Lung (tissue), 12 donors: ENCODE measurements around the gene TFDP2. TPM values are rescaled to one million over a fixed set of nuclear protein-coding genes. Genes with fewer than 3 reads are reported as not detected.

Experiments
- ATAC-seq: fragments of 200-7000 bp; cut with Tn5 transposase; one replicate; pipeline ENCODE4 v1.9.1; 2020; ENCODE audit warnings: moderate number of reproducible peaks; ENCODE audit not compliant: insufficient read depth, low FRiP score
- DNase-seq, 3 donors: peaks; one replicate each; pipeline ENCODE4 v3.0.0-alpha.2; 2013 to 2017
- H3K27ac ChIP-seq, 2 donors: one replicate each; pipeline ENCODE4 v1.5.1; 2013; ENCODE audit warnings: mild to moderate bottlenecking in 2 of 2, moderate library complexity in 2 of 2, control low read depth in 1 of 2, inconsistent platforms in 1 of 2, low read depth in 1 of 2, low read length in 1 of 2
- H3K27me3 ChIP-seq, 3 donors: one replicate each; pipeline ENCODE4 v1.5.1; 2013; ENCODE audit warnings: low read length in 2 of 3; ENCODE audit not compliant: control insufficient read depth in 3 of 3, insufficient read depth in 3 of 3
- H3K36me3 ChIP-seq, 4 donors: one replicate each; pipeline ENCODE4 v1.5.1; 2013; ENCODE audit warnings: low read length in 4 of 4, mild to moderate bottlenecking in 1 of 4, moderate library complexity in 1 of 4; ENCODE audit not compliant: control insufficient read depth in 4 of 4, insufficient read depth in 4 of 4
- H3K4me1 ChIP-seq, 5 donors: one replicate each; pipeline ENCODE4 v1.5.1; 2013; ENCODE audit warnings: low read length in 5 of 5, mild to moderate bottlenecking in 2 of 5, moderate library complexity in 1 of 5; ENCODE audit not compliant: control insufficient read depth in 5 of 5, insufficient read depth in 5 of 5
- H3K4me3 ChIP-seq: one replicate; pipeline ENCODE4 v1.5.1; 2013; ENCODE audit warnings: mild to moderate bottlenecking, control low read depth, moderate library complexity
- H3K9ac ChIP-seq, 2 donors: one replicate each; pipeline ENCODE4 v1.5.1; 2013; ENCODE audit warnings: low read length in 2 of 2, control low read depth in 1 of 2; ENCODE audit not compliant: insufficient read depth in 1 of 2
- H3K9me3 ChIP-seq, 4 donors: one replicate each; pipeline ENCODE4 v1.5.1; 2013; ENCODE audit warnings: low read length in 3 of 4, mild to moderate bottlenecking in 1 of 4, moderate library complexity in 1 of 4; ENCODE audit not compliant: control insufficient read depth in 4 of 4, insufficient read depth in 3 of 4
- WGBS, 2 donors: extraction: QIAGEN DNeasy Blood & Tissue Kit; methylation state at CpG; one replicate each; pipeline ENCODE4 v1.1.7; 2013; 5-methylcytosine and 5-hydroxymethylcytosine counted together
- polyA plus RNA-seq, 2 donors: library from polyadenylated mRNA; stranded (reverse); fragments of 200-250 nt; gene quantifications; one replicate each; pipeline ENCODE4 v1.2.1, GENCODE V29; 2013
- total RNA-seq, 2 donors: library from RNA; depleted of rRNA in 1 of 2; stranded (reverse); fragments of >200 nt in 1 of 2; gene quantifications; one replicate each; pipeline ENCODE4 v1.2.1, GENCODE V29; 2014 to 2021
- TF ChIP-seq, protein P1 (sequence below): IDR thresholded peaks from 2 replicates; pipeline ENCODE4 v1.5.1; 2012; ENCODE audit warnings: mild to moderate bottlenecking; ENCODE audit errors: control extremely low read depth, extremely low read depth
- donor health status: control.
- donor health status: control.
- donor health status: Bipolar disorder and iron deficiency.
- donor health status: healthy.
- donor health status: DM: yes; HTN: yes; CAD: no.

The TFDP2 gene
- total and polyA plus RNA-seq, 4 donors: 8.4 to 94.0 (median 17.0) TPM

DNA sequence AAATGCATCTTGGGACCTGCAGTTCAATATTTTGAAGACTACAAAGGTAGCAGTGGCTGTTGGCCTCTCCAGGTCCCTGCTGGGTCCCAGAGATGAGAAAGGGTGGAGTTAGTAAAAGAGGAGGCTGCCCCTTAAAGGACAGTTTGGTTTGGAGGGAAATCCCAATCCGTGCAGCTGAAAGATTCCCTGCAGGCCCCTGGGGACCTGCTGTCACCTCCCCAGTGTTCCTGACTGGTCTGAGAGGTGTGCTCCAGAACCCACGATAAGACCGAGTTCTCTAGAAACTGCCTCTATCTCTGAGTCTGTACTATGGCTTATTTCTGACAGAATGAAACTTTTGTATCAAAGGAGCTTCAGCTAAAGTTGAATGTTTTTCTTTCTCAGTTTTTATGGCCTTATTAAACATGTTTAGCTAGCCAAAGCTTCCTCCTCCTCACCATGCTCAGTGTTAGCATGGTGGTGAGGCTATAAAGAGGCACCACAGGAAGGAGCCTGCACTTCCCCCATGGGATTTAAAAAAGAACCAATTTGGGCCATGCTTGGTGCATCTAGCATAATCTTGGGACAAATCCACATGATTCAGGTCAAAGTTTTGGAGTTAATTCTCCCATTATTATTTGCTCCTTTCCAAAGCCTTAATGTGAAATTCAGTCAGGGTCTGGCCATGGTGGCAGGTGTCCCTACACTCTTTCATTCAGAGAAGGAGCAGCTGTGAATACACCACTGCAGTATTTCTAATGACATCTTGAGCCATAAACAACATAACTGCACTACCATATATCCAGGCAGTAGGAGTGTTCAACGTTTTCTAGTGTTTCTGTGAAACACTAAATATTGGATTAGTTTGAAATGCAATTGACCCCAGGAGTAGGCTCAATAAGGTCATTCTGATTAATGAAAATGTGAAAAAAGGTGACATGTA, 198.5 kb downstream of the TFDP2 start:
- H3K36me3 ChIP-seq: peaks cover 1 to 14% (median 7%) of the 10 kb centered on the region in 4 donors
- TF ChIP-seq, protein P1, sequence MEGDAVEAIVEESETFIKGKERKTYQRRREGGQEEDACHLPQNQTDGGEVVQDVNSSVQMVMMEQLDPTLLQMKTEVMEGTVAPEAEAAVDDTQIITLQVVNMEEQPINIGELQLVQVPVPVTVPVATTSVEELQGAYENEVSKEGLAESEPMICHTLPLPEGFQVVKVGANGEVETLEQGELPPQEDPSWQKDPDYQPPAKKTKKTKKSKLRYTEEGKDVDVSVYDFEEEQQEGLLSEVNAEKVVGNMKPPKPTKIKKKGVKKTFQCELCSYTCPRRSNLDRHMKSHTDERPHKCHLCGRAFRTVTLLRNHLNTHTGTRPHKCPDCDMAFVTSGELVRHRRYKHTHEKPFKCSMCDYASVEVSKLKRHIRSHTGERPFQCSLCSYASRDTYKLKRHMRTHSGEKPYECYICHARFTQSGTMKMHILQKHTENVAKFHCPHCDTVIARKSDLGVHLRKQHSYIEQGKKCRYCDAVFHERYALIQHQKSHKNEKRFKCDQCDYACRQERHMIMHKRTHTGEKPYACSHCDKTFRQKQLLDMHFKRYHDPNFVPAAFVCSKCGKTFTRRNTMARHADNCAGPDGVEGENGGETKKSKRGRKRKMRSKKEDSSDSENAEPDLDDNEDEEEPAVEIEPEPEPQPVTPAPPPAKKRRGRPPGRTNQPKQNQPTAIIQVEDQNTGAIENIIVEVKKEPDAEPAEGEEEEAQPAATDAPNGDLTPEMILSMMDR: no peak
- H3K27me3 ChIP-seq: no peaks in the 10 kb centered on the region
- ATAC-seq (no peak), DNase-seq (no peak)
- H3K4me1 ChIP-seq: peaks cover 0 to 3% (median 0%) of the 10 kb centered on the region in 5 donors
- no peak overlapping the region for H3K9ac ChIP-seq
- H3K27ac ChIP-seq: no peak overlapping the region
- no peak overlapping the region for H3K4me3 ChIP-seq
- 92% methylated on average over 4 of the region's 4 CpGs for WGBS, 2 donors
- H3K9me3 ChIP-seq: no peaks in the 10 kb centered on the region

DNA sequence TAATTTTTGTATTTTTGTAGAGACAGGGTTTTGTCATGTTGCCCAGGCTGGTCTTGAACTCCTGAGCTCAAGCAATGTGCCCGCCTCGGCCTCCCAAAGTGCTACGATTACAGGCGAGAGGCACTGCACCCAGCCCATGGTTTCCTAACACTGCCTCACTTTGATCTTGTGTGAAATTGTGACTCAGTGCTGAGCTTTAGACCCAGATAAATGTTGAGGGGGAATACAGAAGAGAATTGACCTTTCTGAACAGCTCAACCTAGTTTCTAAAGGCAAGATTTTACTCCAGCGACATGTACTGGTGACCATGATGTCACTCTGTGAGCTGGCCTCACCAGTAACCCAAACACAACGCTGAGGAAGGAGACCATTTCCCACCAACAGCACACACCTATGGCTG, 199.4 kb downstream of the TFDP2 start:
- TF ChIP-seq, protein P1: no peak
- DNase-seq: no peak
- peaks cover 1 to 14% (median 7%) of the 10 kb centered on the region in 4 donors for H3K36me3 ChIP-seq
- no peak overlapping the region for H3K27ac ChIP-seq
- no peak overlapping the region for H3K9ac ChIP-seq
- ATAC-seq: no peak
- H3K9me3 ChIP-seq: no peaks in the 10 kb centered on the region
- 91 to 96% methylated on average over 6 of the region's 6 CpGs for WGBS, 2 donors
- H3K4me1 ChIP-seq: peaks cover 0 to 3% (median 0%) of the 10 kb centered on the region in 5 donors
- H3K4me3 ChIP-seq: no peak overlapping the region
- no peaks in the 10 kb centered on the region for H3K27me3 ChIP-seq

DNA sequence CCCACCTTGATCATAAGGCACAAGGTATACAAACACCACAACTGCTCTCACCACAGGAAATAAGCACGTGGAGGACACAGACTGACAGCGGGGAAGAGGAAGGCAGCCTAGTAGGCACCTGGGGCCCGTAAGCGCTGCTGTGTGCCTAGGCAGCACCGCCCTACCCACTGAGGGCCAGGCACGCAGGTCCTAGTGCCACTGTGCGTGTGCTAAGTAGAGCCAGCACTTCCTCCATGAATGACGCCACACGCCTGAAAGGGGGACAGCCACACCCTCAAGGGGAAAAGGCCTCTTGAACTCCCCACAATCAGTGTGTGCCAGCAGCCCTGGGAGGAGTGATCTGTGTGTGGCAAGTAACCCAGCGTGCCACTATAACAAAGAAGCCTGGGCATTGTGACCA, 199.9 kb downstream of the TFDP2 start:
- H3K4me1 ChIP-seq: peaks cover 0 to 3% (median 0%) of the 10 kb centered on the region in 5 donors
- no peak for DNase-seq
- TF ChIP-seq, protein P1: no peak
- H3K27me3 ChIP-seq: no peaks in the 10 kb centered on the region
- no peak overlapping the region for H3K9ac ChIP-seq
- H3K9me3 ChIP-seq: no peaks in the 10 kb centered on the region
- no peak for ATAC-seq
- H3K36me3 ChIP-seq: peaks cover 1 to 14% (median 7%) of the 10 kb centered on the region in 4 donors
- H3K4me3 ChIP-seq: no peak overlapping the region
- no peak overlapping the region for H3K27ac ChIP-seq
- WGBS, 2 donors: 87 to 93% methylated on average over 10 of the region's 10 CpGs
